Neuron (in vitro differentiated cells): ENCODE results near the gene IL2RA.

Experiments
- H2AFZ ChIP-seq: one replicate; pipeline ENCODE4 v1.6.1; 2013; ENCODE audit warnings: low read depth, mild to moderate bottlenecking, inconsistent platforms, low read length, moderate library complexity
- H3K27me3 ChIP-seq: one replicate; pipeline ENCODE4 v1.6.1; 2013; ENCODE audit warnings: low read length; ENCODE audit not compliant: insufficient read depth
- H3K36me3 ChIP-seq: one replicate; pipeline ENCODE4 v1.6.1; 2013; ENCODE audit warnings: low read length; ENCODE audit not compliant: insufficient read depth
- H3K4me1 ChIP-seq: one replicate; pipeline ENCODE4 v1.6.1; 2013; ENCODE audit warnings: low read length; ENCODE audit not compliant: insufficient read depth
- H3K4me3 ChIP-seq: 2 replicates; pipeline ENCODE4 v1.5.1; 2013; ENCODE audit warnings: mild to moderate bottlenecking, low read length, moderate library complexity
- H3K9me3 ChIP-seq: one replicate; pipeline ENCODE4 v1.6.1; 2013; ENCODE audit warnings: low read length

The IL2RA gene

DNA sequence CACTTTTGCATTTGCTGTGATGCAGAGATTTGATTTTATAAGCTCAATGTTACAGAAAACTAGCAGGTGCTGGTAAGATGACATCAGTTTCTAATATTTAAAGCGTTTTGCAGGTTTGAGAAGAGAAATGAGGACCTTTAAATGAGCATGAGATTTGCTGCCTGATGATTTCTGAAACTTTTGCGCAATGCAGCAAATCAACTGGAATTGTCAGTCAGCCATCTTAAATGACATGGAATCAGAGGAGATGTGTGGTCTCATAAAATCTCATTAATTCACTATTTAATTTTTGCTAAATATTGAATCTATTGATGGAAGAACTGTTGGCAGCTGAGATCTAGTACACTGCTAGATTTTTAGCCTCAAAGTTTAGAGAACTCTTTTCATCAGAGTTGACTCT is 30.6 kb upstream of the IL2RA start:
- no peaks in the 10 kb centered on the region for H3K27me3 ChIP-seq
- no peak overlapping the region for H2AFZ ChIP-seq
- no peak overlapping the region for H3K4me3 ChIP-seq
- H3K9me3 ChIP-seq: no peaks in the 10 kb centered on the region
- H3K36me3 ChIP-seq: peaks cover 9% of the 10 kb centered on the region
- peaks cover 19% of the 10 kb centered on the region for H3K4me1 ChIP-seq

DNA sequence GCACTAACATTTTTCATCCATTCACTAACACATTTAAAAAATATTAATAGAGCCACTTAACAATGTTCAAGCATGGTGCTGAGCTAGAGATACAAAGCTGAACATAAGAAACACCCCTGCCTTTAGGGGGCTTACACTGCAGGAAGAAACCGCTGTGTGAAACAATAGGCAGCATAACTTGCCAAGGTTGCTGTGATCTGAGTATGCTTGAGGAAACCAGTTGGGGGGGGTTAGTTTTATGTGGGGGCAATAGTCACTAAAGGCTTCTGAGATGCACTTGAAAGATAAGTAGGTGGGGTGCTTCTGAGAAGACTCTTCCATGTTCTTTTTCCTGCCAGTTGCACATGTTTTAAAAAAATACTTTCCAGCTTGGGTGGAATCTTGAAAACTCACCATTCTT is 29.5 kb upstream of the IL2RA start:
- Histone ChIP-seq H3K4me1 (peaks cover 19% of the 10 kb centered on the region), H3K4me3 (no peak overlapping the region), H3K9me3 (no peaks in the 10 kb centered on the region), H3K36me3 (no peaks in the 10 kb centered on the region), H3K27me3 (no peaks in the 10 kb centered on the region), H2AFZ (no peak overlapping the region)

DNA sequence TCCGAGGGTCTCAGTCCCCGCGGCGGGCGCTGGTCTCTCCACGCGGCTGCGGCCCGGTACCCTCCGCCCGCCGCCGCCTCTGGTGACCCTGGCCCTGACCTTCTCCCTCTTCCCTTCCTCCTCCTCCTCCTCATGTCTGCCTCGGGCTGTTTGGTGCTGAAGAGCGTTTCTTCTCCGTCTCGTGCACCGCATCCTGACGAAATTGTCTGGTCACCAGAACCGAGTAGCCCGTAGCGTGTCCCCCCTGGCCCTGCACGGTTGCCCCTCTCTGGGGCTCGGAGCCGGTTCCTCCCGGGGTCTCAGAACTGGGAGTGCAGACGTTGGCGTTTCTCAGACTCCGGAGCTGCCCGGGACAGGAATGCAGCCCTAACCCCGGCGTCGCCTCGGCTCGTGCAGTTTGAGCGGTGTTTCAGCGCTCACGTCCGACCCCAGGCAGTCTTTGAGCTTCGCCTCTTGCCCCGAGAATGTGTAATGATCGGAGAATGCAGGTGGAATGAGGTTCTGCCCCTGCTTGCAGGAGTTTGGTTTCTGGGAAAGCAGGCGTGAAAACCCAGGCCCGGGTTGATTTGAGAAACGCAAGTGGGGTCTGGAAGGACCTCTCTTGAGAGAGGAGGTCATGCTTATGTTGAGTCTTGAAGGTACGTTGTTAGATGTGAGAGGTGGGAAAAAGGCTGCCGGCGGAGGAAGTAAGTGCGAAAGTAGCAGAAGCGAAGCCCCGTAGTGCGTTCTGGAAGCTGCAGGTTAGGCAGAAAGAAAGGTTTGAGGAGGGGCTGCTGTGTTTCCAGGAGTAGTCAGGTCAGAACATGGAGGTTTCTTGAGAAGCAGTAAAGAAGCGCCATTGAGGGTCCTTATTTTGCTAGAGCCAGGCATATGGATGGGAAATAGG is 27.4 kb upstream of the IL2RA start:
- peak overlapping the region; percentile 97 for H3K4me3 ChIP-seq
- H3K36me3 ChIP-seq: no peaks in the 10 kb centered on the region
- H3K9me3 ChIP-seq: no peaks in the 10 kb centered on the region
- no peaks in the 10 kb centered on the region for H3K27me3 ChIP-seq
- peaks cover 19% of the 10 kb centered on the region for H3K4me1 ChIP-seq
- peak overlapping the region; percentile 16 for H2AFZ ChIP-seq

DNA sequence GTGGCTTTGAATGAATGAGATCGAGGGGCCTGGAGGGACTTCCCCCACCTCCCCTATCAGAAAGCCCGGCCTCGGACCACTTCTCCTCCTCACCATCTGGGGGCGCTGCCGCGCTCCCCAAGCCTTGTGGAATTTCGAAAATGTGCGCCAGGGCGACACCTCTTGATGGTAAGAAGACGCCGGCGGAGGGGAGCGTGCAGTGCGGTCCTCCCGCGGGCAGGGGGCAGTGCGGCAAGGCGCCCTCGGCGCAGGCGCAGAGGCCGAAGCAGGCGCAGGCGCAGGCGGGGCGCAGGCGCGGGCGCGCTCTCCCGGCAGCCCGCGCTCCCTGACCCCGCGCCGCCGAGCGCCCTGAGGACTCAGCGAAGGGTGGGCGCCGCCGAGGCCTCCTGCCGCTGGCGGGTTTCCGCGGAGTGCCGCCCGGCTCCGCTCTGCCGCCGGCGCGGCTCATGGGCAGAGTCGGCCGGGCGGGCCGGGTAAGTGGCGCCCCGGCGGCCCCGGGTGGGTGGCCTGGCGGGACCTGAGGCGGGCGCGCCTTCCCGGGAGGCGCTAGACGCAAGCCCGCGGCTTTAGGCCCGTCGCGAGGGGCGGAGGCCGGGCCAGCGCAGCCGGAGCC is 26.7 kb upstream of the IL2RA start, which contains the start of gene RBM17:
TSS of gene RBM17 (plus strand) at position 314 of the 613 bp plus-strand sequence. CDS start 8,032 bp downstream, outside the sequence.
- peaks cover 19% of the 10 kb centered on the region for H3K4me1 ChIP-seq
- H3K27me3 ChIP-seq: peaks cover 3% of the 10 kb centered on the region
- peak within 1 kb of the TSS; percentile 16 for H2AFZ ChIP-seq
- H3K36me3 ChIP-seq: no peaks in the 10 kb centered on the region
- peak within 1 kb of the TSS; percentile 97 for H3K4me3 ChIP-seq
- no peaks in the 10 kb centered on the region for H3K9me3 ChIP-seq

DNA sequence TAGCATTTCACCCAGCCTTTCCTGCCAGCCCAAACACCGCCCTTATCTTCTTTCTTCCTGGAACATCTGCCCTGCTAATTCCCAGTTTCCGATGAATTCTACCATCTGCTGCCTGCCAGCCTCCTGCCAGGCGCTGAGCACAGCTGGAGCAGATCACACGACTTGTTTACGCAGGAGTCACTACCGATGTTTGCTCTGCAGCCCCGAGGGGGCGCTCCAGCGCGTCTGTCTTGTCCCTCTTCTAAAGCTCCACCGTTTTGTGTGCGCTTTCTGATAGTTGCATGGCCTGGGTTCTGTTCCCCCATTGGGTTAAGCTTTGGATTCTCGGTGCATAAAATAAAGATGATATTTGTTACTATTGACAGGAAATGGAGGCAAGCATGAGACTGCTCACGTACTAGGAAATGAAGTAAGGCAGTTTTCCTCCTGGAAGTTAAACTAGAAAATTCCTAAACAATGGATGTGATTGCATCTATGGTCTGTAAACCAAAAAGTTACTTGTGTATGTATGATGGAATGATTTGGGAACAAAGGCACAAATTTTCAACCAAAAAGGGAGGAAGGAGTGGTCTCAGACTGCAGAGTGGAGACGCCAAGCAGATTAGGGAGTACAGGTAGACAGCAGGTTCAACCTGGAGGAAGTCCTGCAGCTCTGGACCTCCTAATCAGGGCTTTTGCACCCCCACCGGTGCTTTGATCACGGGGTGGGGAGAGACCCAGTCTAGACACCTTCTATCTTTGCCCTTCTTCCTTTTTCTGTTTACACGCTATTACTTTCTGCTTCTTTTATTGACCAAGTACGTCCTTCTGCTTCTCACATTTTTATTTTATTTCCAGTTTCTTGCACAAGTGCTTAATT is 24.4 kb upstream of the IL2RA start:
- Histone ChIP-seq H3K4me1 (peaks cover 14% of the 10 kb centered on the region), H3K4me3 (no peak overlapping the region), H3K9me3 (peaks cover 2% of the 10 kb centered on the region), H2AFZ (peak overlapping the region; percentile 16), H3K36me3 (no peaks in the 10 kb centered on the region), H3K27me3 (peaks cover 18% of the 10 kb centered on the region)

DNA sequence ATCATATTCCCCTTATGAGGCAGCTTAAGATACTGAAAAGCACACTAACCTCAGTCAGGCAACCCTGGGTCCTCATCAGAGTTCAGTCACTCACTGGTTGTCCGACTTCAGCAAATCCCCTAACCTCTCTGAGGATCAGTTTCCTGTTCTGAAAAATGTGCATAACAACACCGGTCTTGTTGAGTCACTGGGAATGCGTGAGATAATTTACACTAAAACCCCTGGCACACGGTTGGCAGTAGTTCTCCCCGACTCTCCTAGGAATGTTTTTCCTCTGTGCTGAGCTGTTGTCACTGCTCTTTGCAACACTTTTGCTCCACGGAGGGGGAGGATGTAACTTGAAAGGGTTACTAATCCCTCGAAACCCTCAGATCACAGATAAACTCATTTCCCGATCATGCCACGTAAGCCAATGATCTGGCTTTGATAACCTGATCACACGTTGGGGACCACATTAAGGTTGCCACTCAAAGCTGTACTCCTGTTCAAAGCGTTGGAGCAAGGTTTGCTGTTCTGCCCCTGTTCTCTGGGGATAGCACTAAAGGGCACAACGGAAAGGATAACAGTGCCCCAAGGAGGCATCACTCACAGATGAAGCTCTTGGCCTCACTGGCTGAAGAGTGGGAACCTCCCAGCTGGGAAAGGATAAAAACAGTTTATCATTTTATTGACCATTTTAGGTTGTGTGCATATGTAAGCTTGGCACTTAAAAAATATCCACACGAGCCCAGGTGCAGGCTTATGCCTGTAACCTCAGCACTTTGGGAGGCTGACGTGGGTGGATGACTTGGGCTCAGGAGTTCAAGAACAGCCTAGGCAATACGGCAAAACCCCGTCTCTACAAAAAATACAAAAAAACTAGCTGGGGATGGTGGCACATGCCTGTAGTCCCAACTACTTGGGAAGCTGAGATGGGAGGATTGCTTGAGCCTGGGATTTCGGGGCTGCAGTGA is 21.6 kb upstream of the IL2RA start:
- no peaks in the 10 kb centered on the region for H3K4me1 ChIP-seq
- no peak overlapping the region for H3K4me3 ChIP-seq
- H3K36me3 ChIP-seq: no peaks in the 10 kb centered on the region
- H3K27me3 ChIP-seq: peaks cover 18% of the 10 kb centered on the region
- H2AFZ ChIP-seq: no peak overlapping the region
- H3K9me3 ChIP-seq: peaks cover 2% of the 10 kb centered on the region

DNA sequence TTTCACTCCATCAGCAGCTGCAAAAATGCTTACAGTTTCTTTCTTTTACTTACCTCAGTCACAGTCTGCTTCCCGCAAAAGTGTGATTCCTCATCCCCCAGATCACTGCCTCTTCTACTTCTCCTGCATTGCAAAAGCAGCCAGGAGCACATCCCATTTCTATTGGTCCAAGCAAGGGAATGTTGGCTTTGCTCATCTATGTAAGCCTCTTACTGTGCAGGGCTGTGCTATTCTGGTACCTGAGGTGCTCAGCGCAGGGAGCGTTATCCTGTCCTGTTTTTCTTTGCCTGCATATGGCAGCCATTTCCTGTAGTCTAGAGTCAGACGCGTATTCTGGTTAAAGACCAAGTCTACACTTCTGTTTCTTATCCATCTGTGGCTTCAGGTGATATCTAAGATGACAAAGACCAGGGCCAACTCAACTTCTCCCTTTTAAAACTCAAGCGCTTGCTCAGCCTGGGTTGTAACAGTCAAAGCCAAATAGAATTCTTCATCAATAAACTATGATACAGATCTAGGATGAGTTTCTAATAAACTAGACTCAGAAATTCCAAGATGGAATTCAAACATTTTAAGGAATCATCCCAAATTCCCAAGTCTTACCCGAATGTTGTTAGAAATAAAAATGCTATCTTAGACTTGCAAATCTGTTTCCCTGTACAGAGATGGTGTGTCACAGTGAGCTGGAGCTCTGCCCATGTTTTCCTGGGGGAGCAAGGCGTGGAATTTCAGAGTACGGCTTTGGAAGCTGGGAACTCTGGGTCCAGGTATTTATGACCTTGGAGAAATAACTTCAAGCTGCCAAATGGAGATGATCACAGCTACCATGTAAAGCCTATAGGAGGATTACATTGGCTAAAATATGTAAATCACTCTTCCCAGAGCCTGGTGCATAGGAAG is 20.6 kb upstream of the IL2RA start:
- H3K9me3 ChIP-seq: peaks cover 2% of the 10 kb centered on the region
- no peak overlapping the region for H3K4me3 ChIP-seq
- no peak overlapping the region for H2AFZ ChIP-seq
- no peaks in the 10 kb centered on the region for H3K4me1 ChIP-seq
- no peaks in the 10 kb centered on the region for H3K36me3 ChIP-seq
- H3K27me3 ChIP-seq: peaks cover 18% of the 10 kb centered on the region

DNA sequence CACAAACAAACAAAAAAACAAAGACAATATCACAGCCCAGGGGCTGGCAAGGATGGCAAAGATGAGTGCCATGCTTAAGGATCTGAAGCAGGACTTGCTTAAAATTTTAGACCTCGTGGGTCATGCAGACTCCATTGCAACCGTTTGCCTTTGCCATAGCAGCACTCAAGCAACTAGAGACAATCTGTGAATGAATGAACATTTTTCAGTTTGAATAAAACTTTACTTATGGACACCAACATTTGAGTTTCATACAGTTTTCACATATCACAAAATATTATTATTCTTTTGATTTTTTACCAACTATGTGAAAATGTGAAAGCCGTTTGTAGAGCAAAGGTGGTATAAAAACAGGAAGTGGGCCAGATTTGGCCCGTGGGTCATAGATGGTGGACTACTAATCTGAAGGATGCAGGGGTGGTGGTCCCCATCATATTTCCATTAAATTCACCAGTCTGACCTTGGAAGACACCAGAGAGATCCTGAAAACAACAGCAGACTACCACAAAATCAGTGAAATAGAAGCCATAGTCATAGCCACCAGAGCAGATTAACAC is 18.3 kb upstream of the IL2RA start:
- Histone ChIP-seq H3K36me3 (no peaks in the 10 kb centered on the region), H2AFZ (no peak overlapping the region), H3K9me3 (peaks cover 2% of the 10 kb centered on the region), H3K4me1 (no peaks in the 10 kb centered on the region), H3K27me3 (peaks cover 18% of the 10 kb centered on the region), H3K4me3 (no peak overlapping the region)

DNA sequence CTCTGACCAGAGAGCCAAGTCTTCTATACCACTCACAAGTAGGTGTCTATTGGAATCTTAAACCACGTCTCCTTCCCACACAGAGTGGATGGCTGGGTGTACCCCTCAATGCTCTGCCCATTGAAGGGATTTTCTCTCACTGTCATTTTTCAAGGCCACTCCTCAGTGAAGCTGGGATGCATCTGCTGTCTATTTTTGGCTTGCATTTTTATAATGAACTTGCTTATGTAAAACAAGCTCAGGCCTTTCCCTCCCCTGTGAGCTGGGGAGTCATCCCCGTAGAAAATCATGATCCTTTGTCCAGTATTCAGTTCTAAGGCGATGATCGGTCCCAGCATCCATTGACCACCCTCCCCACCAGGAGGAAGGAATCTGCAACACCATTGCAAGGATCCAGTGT is 16.9 kb upstream of the IL2RA start:
- Histone ChIP-seq H3K36me3 (no peaks in the 10 kb centered on the region), H3K9me3 (peaks cover 2% of the 10 kb centered on the region), H3K4me1 (no peaks in the 10 kb centered on the region), H3K27me3 (peaks cover 17% of the 10 kb centered on the region), H3K4me3 (no peak overlapping the region), H2AFZ (no peak overlapping the region)

DNA sequence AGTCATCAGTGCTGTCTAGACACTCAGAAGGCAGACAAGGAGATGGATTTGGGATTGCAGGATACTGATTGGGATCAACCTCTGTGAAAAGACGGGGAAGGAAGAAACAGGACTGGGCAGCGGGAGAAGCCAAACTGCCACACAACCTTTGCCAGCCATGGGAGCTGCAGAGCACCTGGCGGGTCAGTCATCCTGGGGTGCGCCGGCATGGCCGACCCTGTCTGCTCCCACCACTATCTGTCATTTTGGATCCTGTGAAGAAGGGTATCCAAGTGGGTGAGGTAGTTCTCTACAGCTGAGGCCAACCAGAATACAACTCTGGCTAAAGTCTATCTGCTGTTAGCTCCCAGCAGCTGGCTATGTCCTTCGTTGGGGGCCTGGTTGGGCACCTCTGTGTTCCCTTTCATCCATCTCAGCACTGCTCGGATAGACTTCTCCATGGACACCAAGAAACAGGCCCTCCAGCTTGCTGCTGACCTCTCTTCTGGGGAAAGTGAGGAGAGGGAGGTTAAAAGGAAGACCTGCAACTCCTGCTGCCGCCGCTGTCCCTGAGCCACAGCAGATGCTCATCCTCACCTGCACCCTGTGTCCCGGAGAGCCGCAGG is 15.0 kb upstream of the IL2RA start:
- no peaks in the 10 kb centered on the region for H3K36me3 ChIP-seq
- H3K27me3 ChIP-seq: peaks cover 3% of the 10 kb centered on the region
- H3K4me3 ChIP-seq: no peak overlapping the region
- H3K9me3 ChIP-seq: peaks cover 2% of the 10 kb centered on the region
- no peaks in the 10 kb centered on the region for H3K4me1 ChIP-seq
- no peak overlapping the region for H2AFZ ChIP-seq
